Measurements from ENCODE around the gene NAT8L. TPM values are rescaled to one million over a fixed set of nuclear protein-coding genes. Genes with fewer than 3 reads are reported as not detected.

Gene NAT8L
- total and polyA plus RNA-seq, 2 donors (not counting 3 experiments of a cell fraction or from before 2014, with no cell fraction given): 0.10 to 0.11 TPM

GRCh38 chr4:2074588-2074987, 15.5 kb downstream of the NAT8L start:
- H3K27me3 ChIP-seq (ENCODE audit: control insufficient read depth in 2 of 2, insufficient read depth in 2 of 2, low read length in 2 of 2): no peaks in the 10 kb centered on the region
- POLR2A ChIA-PET: no interaction called here

More at GRCh38 chr4:2074588-2074987, 15.5 kb downstream of the NAT8L start:
- Histone ChIP-seq H3K4me1 (ENCODE audit: control insufficient read depth, extremely low read depth, insufficient read depth, low read length) (no peaks in the 10 kb centered on the region), H3K27ac (ENCODE audit: insufficient read depth, low read depth, low read length) (no peak overlapping the region), H4K20me1 (replicated peaks; ENCODE audit: control insufficient read depth, extremely low read depth, insufficient read depth, low read length) (no peaks in the 10 kb centered on the region), H3K9me3 (replicated peaks; ENCODE audit: control insufficient read depth, insufficient read depth, low read length) (no peaks in the 10 kb centered on the region), H3K9me1 (replicated peaks; ENCODE audit: control insufficient read depth, extremely low read depth, insufficient read depth, low read length) (no peaks in the 10 kb centered on the region), H3K4me2 (ENCODE audit: insufficient read depth, low read length) (no peak overlapping the region), H3K4me3 (replicated peaks in 1 of 3; ENCODE audit: insufficient read depth in 1 of 3, low read depth in 1 of 3, low read length in 3 of 3) (no peak overlapping the region), H3K9ac (replicated peaks; ENCODE audit: extremely low read depth, insufficient read depth, low read length) (no peak overlapping the region), H2AFZ (ENCODE audit: low read depth, low read length) (no peak overlapping the region), H3K79me2 (ENCODE audit: control insufficient read depth, insufficient read depth, low read length) (no peaks in the 10 kb centered on the region), H3K36me3 (ENCODE audit: control insufficient read depth in 2 of 2, extremely low read depth in 1 of 2, insufficient read depth in 2 of 2, low read length in 2 of 2) (no peaks in the 10 kb centered on the region)
- no TSS peak for BruUV-seq (replicated peaks)
- TF ChIP-seq CTCF (IDR thresholded peaks at IDR 0.05; ENCODE audit: extremely low read depth in 1 of 2, insufficient read depth in 1 of 2, low read depth in 1 of 2, low read length in 2 of 2) (no peak), MYC (IDR thresholded peaks at IDR 0.05; ENCODE audit: low read depth, low read length) (no peak), FOS (IDR thresholded peaks at IDR 0.05; ENCODE audit: borderline replicate concordance, insufficient read depth, low read length) (no peak), MAX (IDR thresholded peaks at IDR 0.05; ENCODE audit: insufficient read depth, insufficient read length) (no peak), JUN (IDR thresholded peaks at IDR 0.05; ENCODE audit: borderline replicate concordance, insufficient read depth, insufficient read length, low read depth) (no peak), POLR2A (IDR thresholded peaks at IDR 0.05; ENCODE audit: low read depth, low read length) (no peak), EZH2 (IDR thresholded peaks at IDR 0.05; ENCODE audit: borderline replicate concordance, low read depth, low read length, severe bottlenecking) (no peak), GATA2 (IDR thresholded peaks at IDR 0.05; ENCODE audit: insufficient read depth, insufficient read length, low read depth, low read length) (no peak), POLR2AphosphoS5 (IDR thresholded peaks at IDR 0.05; ENCODE audit: insufficient read depth, low read depth, low read length) (no peak)
- intact Hi-C loops (cut with micrococcal nuclease) (no loop called here), dilution Hi-C loops (cut with MboI; ENCODE audit: extremely low pct_ligation_motif_present, low sequenced_read_pairs) (no loop called here)
- CTCF ChIA-PET: interaction anchor here (0.8 kb wide), 1 partner anchor 24 kb away, joined by 3 read pairs; no protein-coding TSS in a partner anchor
- FAIRE-seq: no peak
- DNase-seq (ENCODE audit: low read depth, low spot score): no peak

Measured in endothelial cell of umbilical vein (primary cell).